DMS153 treated with DMSO at 0.1 percent for 48 hours (cell line): ENCODE results near the gene ATP11C.
"Not testable (repeated sequence)": the region's sequence is repeated elsewhere in the genome, so short reads cannot be mapped to it uniquely, and the experiment has no call there.

Experiments used
- DNase-seq: peaks from one replicate; lab custom pipeline; 2025; ENCODE audit not compliant: unreplicated experiment; lab: John Stamatoyannopoulos, UW

ATP11C gene

DNA sequence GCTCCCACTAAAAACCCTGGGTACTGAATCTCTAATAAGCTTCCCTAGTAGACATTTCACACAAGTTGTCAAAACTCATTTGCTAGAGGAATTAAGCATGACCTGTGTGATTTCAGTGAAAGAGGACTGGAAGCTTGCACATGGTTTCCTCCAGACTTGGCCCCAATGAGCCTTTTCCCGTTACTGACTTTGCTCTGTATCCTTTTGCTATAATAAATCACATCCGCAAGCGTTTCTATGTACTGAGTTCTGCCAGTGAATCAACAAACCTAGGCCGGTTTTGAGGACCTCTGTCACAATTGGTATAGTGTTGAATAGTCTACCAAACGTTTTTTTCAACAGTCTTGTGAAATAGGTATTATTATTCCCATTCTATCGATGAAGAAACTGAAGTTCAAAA, 8.2 kb downstream of the ATP11C start:
- no peak for DNase-seq

- no peak for DNase-seq
Observed at GRCh38 chrX:139924069-139924695, 8.7 kb downstream of the ATP11C start.

DNA sequence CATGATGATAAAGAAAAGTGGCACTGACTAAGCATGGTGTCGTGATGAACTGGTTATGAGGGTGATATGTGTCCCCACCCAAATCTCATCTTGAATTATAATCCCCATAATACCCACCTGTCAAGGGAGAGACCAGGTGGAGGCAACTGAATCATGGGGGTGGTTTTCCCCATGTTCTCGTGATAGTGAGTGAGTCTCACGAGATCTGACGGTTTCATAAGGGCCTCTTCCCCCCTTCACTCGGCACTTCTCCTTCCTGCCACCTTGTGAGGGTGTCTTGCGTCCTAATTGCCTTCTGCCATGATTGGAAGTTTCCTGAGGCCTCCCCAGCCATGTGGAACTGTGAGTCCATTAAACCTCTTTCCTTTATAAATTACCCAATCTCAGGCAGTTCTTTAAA, 11.7 kb downstream of the ATP11C start:
- DNase-seq, result not testable (repeated sequence)

- no peak for DNase-seq
Observed at GRCh38 chrX:139920316-139920715, 12.5 kb downstream of the ATP11C start.

DNA sequence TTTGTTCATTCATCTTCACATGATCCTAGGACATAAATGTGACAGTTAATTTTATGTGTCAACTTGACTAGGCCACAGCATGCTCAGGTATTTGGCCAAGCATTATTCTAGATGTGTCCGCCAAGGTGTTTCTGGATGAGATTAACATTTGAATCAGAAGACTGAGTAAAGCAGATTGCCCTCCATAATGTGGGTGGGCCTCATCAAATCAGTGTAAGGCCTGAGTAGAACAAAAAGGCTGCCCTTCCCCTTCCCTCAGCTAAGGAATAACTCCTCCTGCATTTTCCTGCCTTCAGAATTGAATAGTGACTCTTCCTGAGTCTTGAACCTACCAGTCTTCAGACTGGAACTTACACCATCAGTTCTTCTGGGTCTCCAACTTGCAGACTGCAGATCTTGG, 18.4 kb downstream of the ATP11C start:
- no peak for DNase-seq

DNA sequence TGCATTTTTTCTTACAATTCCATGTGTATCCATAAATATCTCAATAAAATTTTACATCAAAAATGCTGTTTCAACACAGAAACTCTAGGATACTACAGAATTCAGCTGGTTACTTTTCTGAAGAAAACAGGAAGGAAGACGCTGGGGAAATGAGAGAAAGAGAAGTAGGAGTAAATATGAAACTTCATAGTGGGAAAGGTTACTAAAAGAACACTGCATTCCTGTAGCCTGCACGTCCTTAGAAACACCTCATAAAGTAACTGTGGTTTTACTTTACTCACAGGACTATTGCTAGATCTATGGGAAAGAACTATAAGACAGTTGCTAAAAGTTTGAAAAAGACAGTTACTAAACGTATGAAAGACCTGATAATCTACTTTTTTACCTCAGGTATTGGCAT, 23.1 kb downstream of the ATP11C start:
- DNase-seq, result no peak

GRCh38 chrX:139907078-139907477, 25.8 kb downstream of the ATP11C start:
- DNase-seq, result no peak

DNA sequence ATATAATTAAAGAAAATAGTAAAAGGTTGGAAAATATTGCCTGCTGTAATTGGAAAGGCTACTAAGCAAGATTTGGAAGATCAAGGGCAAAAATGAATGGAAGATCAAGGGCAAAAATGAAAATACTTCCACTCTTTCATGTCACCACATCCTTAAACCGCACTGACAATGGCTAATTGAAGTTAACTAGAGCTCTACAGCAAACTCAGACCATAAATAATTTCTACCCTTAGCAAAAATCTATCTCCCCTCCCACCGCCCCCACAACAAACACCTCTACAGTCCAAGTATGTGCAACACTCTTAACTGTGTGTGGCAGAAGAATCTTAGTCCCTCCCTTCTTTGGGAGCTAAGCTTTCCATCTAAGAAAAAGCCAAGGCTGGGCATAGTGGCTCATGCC, 27.1 kb downstream of the ATP11C start:
- DNase-seq, result no peak

GRCh38 chrX:139905051-139905450, 27.8 kb downstream of the ATP11C start:
- no peak for DNase-seq

GRCh38 chrX:139903210-139903609, 29.6 kb downstream of the ATP11C start:
- no peak for DNase-seq

GRCh38 chrX:139902559-139902958, 30.3 kb downstream of the ATP11C start:
- no peak for DNase-seq

DNA sequence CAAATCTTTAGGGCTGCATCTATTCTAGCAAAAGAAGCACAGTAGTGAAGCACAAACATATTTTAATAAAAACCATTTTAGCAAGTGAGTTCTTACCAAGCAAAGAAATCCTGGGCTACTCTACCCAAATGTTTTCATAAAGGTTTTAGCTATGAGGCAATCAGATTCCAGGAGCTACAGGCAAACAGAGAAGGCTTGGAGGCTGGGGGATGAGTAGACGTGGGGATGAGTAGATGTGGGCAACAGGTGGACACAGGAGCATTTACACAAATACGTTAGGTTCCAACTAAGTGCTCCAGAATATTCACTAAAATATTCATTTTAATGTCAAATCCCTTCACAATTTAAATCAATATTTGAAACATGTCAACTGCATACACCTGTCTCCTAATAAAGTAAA, 34.5 kb downstream of the ATP11C start:
- DNase-seq, result no peak

DNA sequence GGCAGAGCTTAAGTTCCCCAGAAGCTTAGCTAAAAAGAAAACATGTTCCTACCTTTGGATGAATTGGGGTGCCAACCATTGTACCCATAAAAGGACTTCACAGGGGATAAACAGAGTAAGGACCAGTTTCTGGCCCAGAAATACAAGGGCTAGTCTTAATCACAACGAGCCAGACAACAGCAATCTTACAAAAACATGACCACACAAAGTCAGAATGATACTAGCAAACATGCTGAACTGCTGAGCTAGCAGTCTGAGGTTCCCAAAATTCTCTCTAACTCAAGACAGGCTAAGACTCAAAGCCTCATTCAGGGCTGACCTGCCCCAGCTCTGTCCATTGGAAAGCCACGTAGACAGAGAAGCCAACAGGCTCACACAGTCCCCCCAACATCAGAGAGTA, 40.3 kb downstream of the ATP11C start:
- no peak for DNase-seq

- DNase-seq, result no peak
Observed at GRCh38 chrX:139890991-139891700, 41.7 kb downstream of the ATP11C start.

DNA sequence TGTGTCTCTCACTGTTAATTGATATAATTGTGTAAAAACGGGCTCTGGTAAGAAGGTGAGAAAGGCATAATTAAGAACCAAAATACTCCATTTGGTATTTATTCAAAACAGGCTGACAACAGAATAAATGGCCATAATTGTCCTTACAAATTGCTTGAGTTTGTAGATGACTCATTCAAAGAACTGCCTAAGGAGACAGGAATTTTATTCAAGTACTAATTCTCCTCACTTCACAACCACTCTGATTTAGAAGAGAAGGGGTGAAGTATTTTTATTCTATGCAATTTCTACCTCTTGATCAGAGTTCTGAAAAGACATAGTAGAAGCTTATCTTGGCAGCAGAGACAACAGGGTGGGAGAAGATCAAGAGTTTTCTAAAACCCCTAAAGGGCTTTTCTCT, 43.1 kb downstream of the ATP11C start:
- DNase-seq, result no peak

GRCh38 chrX:139883984-139884383, 48.9 kb downstream of the ATP11C start:
- DNase-seq, result no peak

DNA sequence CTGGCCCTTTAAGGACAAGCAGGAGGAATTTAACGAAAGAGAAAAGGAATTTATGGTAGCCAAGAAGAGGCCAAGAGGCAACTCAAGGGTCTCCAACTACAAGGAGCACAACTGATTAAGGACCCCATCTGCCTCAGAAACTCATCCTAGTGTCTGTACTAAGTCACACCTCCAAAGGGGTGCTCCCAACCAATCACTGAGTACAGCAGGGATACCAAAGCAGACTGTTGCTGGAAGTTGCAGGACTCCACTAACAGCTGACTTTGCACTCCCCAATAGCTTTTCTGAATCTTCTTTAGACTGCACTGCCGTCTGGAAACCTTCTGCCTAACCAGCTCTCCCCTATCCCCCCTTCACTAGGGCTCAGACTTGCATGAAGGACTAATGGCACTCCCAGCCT, 50.6 kb downstream of the ATP11C start:
- no peak for DNase-seq

- no peak for DNase-seq
Observed at GRCh38 chrX:139881572-139881971, 51.3 kb downstream of the ATP11C start.

GRCh38 chrX:139881130-139881529, 51.7 kb downstream of the ATP11C start:
- DNase-seq, result no peak

GRCh38 chrX:139877710-139878414, 55.0 kb downstream of the ATP11C start:
- DNase-seq, result no peak

- no peak for DNase-seq
Observed at GRCh38 chrX:139875841-139876240, 57.0 kb downstream of the ATP11C start.

- no peak for DNase-seq
Observed at GRCh38 chrX:139869796-139870195, 63.1 kb downstream of the ATP11C start.
